NT2/D1 (cell line): ENCODE results near the gene KSR1.

Source experiments
- SUZ12 ChIP-seq: IDR thresholded peaks from 2 replicates; pipeline ENCODE4 v1.6.1; 2011; ENCODE audit not compliant: insufficient read length, insufficient read depth; ENCODE audit errors: extremely low read depth
- YY1 ChIP-seq: IDR thresholded peaks from 2 replicates; pipeline ENCODE4 v1.6.1; 2011; ENCODE audit not compliant: insufficient read length, insufficient read depth
- ZNF274 ChIP-seq: IDR thresholded peaks from 2 replicates; pipeline ENCODE4 v1.6.1; 2011; ENCODE audit warnings: mild to moderate bottlenecking, low read depth, low read length

GRCh38 chr17:27622986-27623385 is 166.7 kb downstream of the KSR1 start:
- TF ChIP-seq SUZ12 (no peak), ZNF274 (no peak), YY1 (no peak)
